ENCODE measurements around the gene IFNLR1.

The IFNLR1 gene

GRCh38 chr1:24119859-24120756 lies 67.0 kb downstream of the IFNLR1 start:
- DNase-seq, result no peak

GRCh38 chr1:24119489-24119858 lies 67.6 kb downstream of the IFNLR1 start:
- DNase-seq, result no peak

- no peak for DNase-seq
Observed at GRCh38 chr1:24118410-24119242, 68.5 kb downstream of the IFNLR1 start.

- no peak for DNase-seq
Observed at GRCh38 chr1:24117722-24118409, 69.2 kb downstream of the IFNLR1 start.

- DNase-seq, result no peak
Observed at GRCh38 chr1:24117132-24117531, 70.0 kb downstream of the IFNLR1 start.

- DNase-seq, result no peak
Observed at GRCh38 chr1:24114753-24115152, 72.3 kb downstream of the IFNLR1 start.

- DNase-seq, result no peak
Observed at GRCh38 chr1:24113641-24114033, 73.5 kb downstream of the IFNLR1 start.

GRCh38 chr1:24111996-24112779 lies 74.9 kb downstream of the IFNLR1 start, which contains the start of gene MYOM3:
TSS of gene MYOM3 (minus strand) at chr1:24112135. CDS start at chr1:24108636, 3,499 bp downstream.
- peak; percentile 77 for DNase-seq

- no peak for DNase-seq
Observed at GRCh38 chr1:24111262-24111995, 75.7 kb downstream of the IFNLR1 start.

- DNase-seq, result no peak
Observed at GRCh38 chr1:24110642-24111261, 76.3 kb downstream of the IFNLR1 start.

GRCh38 chr1:24109686-24110475 lies 77.2 kb downstream of the IFNLR1 start:
- no peak for DNase-seq

- DNase-seq, result no peak
Observed at GRCh38 chr1:24109166-24109483, 78.0 kb downstream of the IFNLR1 start.

GRCh38 chr1:24108334-24109165 lies 78.5 kb downstream of the IFNLR1 start:
- no peak for DNase-seq

- DNase-seq, result no peak
Observed at GRCh38 chr1:24107462-24108138, 79.5 kb downstream of the IFNLR1 start.

GRCh38 chr1:24105368-24106160 lies 81.5 kb downstream of the IFNLR1 start:
- no peak for DNase-seq

GRCh38 chr1:24104854-24105253 lies 82.2 kb downstream of the IFNLR1 start:
- DNase-seq, result no peak
